IPS-15b (cell line): ENCODE data around the gene UBE2QL1.
"Not testable (repeated sequence)": the region's sequence is repeated elsewhere in the genome, so short reads cannot be mapped to it uniquely, and the experiment has no call there.

ENCODE experiments used
- H3K27me3 ChIP-seq: one replicate; pipeline ENCODE4 v1.6.1; 2013; ENCODE audit warnings: low read length; ENCODE audit not compliant: control insufficient read depth, insufficient read depth
- H3K36me3 ChIP-seq: one replicate; pipeline ENCODE4 v1.6.1; 2013; ENCODE audit warnings: low read length; ENCODE audit not compliant: control insufficient read depth, insufficient read depth
- H3K4me1 ChIP-seq: one replicate; pipeline ENCODE4 v1.6.1; 2013; ENCODE audit warnings: mild to moderate bottlenecking, low read length; ENCODE audit not compliant: control insufficient read depth, insufficient read depth
- H3K4me3 ChIP-seq: one replicate; pipeline ENCODE4 v1.5.1; 2013; ENCODE audit warnings: low read depth, low read length
- H3K9ac ChIP-seq: one replicate; pipeline ENCODE4 v1.6.1; 2013; ENCODE audit warnings: low read depth, mild to moderate bottlenecking, low read length
- H3K9me3 ChIP-seq: one replicate; pipeline ENCODE4 v1.6.1; 2013; ENCODE audit warnings: mild to moderate bottlenecking, low read length; ENCODE audit not compliant: control insufficient read depth, insufficient read depth

The UBE2QL1 gene

DNA sequence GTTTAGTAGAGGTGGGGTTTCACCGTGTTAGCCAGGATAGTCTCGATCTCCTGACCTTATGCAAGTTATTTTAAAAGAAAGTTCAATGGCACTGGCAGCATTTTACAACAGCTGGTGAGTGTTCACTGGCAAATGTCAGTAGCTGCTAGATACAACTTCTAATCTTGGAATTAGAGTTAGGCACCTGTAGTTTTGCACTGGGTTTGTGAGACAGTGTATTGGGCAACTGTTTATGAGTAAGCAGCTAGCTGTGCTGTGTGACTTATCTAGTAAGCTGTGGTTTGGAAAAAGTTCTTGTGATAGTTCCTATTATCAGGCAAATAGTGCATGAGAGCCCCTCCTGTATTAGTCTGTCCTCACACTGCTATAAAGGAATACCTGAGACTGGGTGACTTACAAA lies 61.5 kb downstream of the UBE2QL1 start:
- Histone ChIP-seq H3K9ac (no peak overlapping the region), H3K4me3 (no peak overlapping the region), H3K9me3 (no peaks in the 10 kb centered on the region), H3K27me3 (no peaks in the 10 kb centered on the region), H3K4me1 (no peaks in the 10 kb centered on the region), H3K36me3 (no peaks in the 10 kb centered on the region)

DNA sequence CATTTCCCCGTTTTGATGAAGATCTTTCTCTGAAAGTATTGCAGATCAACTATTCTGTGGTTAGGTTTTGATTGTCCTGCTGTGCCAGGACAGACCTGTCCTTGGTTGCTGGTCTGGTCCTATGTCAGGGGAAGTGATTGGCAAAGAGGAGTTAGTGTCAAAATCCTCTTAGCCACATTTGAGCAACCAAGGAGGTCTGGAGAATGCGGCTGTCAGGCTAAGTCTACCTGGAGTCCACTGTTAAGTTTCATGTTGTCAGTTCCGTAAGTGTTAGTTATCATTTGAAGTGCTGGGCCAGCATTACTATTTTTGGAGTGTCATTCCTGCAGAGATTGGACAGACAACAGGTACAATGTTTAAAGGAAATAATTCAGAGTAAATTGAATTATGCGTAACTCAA lies 62.3 kb downstream of the UBE2QL1 start:
- Histone ChIP-seq H3K4me1 (no peaks in the 10 kb centered on the region), H3K27me3 (no peaks in the 10 kb centered on the region), H3K9ac (no peak overlapping the region), H3K36me3 (no peaks in the 10 kb centered on the region), H3K4me3 (no peak overlapping the region), H3K9me3 (no peaks in the 10 kb centered on the region)

DNA sequence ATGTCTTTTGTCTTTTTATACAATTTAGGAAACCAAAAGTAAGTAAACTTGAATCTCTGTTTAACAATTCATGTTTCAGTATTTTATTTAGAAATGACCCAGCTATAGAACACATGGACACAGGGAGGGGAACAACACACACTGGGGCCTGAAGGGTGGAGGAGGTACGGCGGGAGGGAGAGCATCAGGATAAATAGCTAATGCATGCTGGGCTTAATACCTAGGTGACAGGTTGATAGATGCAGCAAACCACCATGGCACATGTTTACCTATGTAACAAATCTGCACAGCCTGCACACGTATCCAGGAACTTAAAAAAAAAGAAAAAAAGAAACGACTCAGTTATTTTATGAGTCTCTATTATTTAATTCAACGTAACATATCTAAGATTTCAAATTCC lies 67.2 kb downstream of the UBE2QL1 start:
- H3K4me3 ChIP-seq, H3K9me3 ChIP-seq, H3K27me3 ChIP-seq, H3K36me3 ChIP-seq, H3K9ac ChIP-seq, H3K4me1 ChIP-seq: not testable (repeated sequence)

DNA sequence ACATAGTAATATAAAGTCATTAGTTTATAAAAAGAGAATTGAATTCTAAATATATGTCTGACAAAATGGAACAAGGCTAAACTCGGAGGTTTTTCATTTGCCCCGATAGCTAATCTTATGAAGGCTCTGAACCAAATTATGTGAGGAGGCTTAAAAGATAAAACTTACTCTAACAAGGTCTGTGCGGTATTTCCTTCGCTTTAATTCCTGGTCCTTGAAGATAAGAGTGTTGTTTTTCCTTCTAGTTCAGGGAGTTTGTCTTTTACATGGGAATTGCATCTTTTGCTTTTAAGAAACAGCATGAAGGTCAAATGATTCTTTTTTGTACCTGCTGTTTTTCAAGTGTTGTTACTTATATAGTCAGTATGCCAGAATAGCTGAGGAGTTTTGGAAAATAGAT lies 68.2 kb downstream of the UBE2QL1 start:
- H3K9ac ChIP-seq, result no peak overlapping the region
- H3K9me3 ChIP-seq, result no peaks in the 10 kb centered on the region
- no peaks in the 10 kb centered on the region for H3K4me1 ChIP-seq
- H3K36me3 ChIP-seq, result no peaks in the 10 kb centered on the region
- H3K4me3 ChIP-seq, result no peak overlapping the region
- H3K27me3 ChIP-seq, result no peaks in the 10 kb centered on the region

DNA sequence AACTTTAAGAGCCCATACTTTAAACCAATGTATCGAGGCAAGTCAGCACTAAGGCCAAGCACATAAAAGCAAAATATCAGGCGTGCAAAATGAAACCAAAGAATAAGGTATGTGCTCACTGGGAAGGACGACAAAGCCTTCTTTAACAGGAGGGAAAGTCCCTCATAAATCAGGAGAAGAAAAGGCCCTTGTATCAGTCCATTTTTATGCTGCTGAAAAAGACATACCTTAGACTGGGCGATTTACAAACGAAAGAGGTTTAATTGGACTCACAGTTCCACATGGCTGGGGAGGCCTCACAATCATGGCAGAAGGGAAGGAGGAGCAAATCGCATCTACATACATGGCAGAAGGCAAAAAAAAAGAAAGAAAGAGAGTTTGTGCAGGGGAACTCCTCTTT lies 68.9 kb downstream of the UBE2QL1 start:
- no peaks in the 10 kb centered on the region for H3K9me3 ChIP-seq
- H3K4me3 ChIP-seq, result no peak overlapping the region
- H3K4me1 ChIP-seq, result no peaks in the 10 kb centered on the region
- H3K27me3 ChIP-seq, result no peaks in the 10 kb centered on the region
- H3K9ac ChIP-seq, result no peak overlapping the region
- no peaks in the 10 kb centered on the region for H3K36me3 ChIP-seq

DNA sequence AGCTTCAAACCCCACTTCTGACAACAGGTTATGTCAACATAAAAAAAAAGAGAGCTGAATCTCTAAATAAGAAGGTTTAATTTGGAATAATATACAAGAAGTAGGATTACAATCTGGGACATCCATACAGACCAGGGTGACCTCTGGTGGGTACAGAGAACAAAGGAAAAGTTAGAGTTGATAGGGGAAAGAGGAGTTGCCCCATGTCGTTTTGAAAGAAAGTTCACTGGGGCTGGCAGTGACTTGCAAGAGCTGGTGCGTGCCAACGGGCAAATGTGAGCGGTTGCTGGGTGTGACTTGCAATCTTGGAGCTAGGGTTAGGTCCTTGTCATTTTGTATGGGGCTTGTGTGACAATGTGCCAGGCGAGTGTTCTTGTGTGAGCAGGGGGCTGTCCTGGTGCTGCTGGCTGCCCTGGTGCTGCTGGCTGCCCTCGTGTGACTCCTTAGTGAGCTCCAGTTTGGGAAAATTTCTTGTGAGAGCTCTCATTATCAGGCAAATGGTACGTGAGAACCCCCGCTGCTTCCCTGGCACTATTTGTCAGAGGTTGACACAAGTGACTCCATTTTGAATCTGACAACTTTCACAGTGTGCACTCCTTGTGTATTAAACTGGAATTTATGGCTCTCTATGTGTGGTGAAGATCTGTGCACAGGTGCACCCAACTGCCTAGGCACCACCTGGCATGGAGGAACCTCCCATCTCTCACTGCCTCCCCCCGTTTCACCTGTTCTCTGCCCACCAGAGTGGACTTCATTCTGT lies 69.8 kb downstream of the UBE2QL1 start:
- H3K9me3 ChIP-seq, result no peaks in the 10 kb centered on the region
- H3K4me3 ChIP-seq, result no peak overlapping the region
- no peaks in the 10 kb centered on the region for H3K27me3 ChIP-seq
- no peaks in the 10 kb centered on the region for H3K36me3 ChIP-seq
- H3K4me1 ChIP-seq, result no peaks in the 10 kb centered on the region
- no peak overlapping the region for H3K9ac ChIP-seq

DNA sequence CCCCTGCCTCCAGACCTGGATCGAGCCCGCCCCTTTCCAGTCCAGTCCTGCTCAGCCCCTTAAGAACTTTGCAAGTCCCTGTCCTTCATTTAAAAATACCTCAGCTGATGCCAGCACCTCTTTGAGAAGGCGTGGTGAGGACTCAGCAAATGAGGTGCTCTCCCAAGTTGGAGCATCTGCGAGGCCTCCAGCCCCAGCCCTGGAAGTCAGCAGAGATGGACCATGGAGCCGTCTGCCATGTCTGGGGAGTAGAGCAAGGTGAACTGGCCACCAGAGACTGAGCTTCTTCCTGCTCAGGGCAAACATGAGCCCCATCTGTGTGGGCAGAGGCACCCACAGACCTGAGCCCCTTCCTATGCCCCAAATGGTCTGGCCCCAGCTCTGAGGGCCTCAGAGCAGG lies 71.5 kb downstream of the UBE2QL1 start:
- peaks cover 2% of the 10 kb centered on the region for H3K27me3 ChIP-seq
- H3K9ac ChIP-seq, result no peak overlapping the region
- H3K4me1 ChIP-seq, result no peaks in the 10 kb centered on the region
- no peaks in the 10 kb centered on the region for H3K36me3 ChIP-seq
- H3K9me3 ChIP-seq, result no peaks in the 10 kb centered on the region
- no peak overlapping the region for H3K4me3 ChIP-seq

DNA sequence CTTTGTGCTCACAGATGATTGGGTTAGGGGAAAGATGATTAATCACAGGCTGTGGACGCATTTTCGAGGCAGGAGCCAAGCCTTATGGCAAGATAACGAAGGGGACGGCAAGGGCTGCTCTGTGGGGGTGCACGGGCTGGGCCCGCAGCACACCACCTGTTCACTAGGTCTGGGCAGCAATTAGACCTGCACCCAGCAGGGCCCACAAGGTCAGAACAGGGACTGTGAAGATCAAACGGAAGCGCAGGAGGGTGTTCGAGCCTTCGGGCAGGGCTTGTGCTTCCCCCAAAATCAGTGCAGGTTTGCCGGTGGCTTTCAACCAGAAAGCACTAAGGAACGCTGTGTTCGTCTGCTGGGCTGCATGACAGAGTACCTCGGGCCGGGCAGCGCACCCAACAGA lies 73.7 kb downstream of the UBE2QL1 start:
- H3K4me1 ChIP-seq, result peaks cover 2% of the 10 kb centered on the region
- no peaks in the 10 kb centered on the region for H3K36me3 ChIP-seq
- no peak overlapping the region for H3K4me3 ChIP-seq
- H3K27me3 ChIP-seq, result peaks cover 2% of the 10 kb centered on the region
- no peaks in the 10 kb centered on the region for H3K9me3 ChIP-seq
- no peak overlapping the region for H3K9ac ChIP-seq

DNA sequence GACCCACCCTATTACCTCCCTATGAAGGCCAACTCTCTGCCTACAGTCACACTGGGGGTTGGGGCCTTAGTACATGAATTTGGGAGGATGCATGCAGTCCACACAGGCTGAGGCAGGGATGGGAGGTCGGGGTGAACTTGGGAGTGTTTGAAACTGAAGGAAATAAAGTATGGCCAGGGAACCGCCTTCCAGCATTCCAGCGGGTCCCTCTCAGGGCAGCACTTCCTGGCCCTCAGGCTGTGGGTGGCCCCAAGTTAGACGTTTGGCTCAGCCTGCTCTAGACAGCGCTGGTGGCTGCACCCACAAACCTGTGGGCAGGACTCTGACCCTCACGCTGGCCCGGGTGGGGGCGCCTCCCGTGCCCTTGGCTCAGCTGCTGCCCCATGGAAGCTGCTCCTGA lies 74.3 kb downstream of the UBE2QL1 start:
- no peak overlapping the region for H3K9ac ChIP-seq

DNA sequence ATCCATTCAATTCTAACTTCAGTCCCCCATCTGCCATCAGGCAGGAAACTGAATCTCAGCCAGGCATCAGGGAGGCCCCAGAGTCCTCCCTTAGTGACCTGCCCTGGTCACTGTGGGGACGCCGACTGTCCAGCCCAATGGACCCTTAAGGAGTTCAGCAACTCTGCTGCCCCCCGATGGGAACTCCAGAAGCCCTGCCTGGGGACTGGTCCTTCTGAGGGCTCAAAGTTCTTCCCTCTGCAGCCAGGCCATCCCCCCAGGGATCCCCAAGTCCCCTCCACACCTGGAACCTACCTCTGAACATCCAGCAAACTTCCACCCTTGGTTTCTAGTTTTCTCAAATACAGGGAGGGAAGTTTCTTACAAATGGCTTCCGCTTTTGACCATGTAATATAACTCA lies 76.8 kb downstream of the UBE2QL1 start:
- no peaks in the 10 kb centered on the region for H3K9me3 ChIP-seq
- peaks cover 2% of the 10 kb centered on the region for H3K27me3 ChIP-seq
- H3K36me3 ChIP-seq, result no peaks in the 10 kb centered on the region
- H3K4me1 ChIP-seq, result peaks cover 2% of the 10 kb centered on the region
- no peak overlapping the region for H3K9ac ChIP-seq
- H3K4me3 ChIP-seq, result no peak overlapping the region

More for the DNA sequence above, 74.3 kb downstream of the UBE2QL1 start:
- Histone ChIP-seq H3K27me3 (peaks cover 2% of the 10 kb centered on the region), H3K4me3 (no peak overlapping the region), H3K9me3 (no peaks in the 10 kb centered on the region), H3K4me1 (peaks cover 2% of the 10 kb centered on the region), H3K36me3 (no peaks in the 10 kb centered on the region)

DNA sequence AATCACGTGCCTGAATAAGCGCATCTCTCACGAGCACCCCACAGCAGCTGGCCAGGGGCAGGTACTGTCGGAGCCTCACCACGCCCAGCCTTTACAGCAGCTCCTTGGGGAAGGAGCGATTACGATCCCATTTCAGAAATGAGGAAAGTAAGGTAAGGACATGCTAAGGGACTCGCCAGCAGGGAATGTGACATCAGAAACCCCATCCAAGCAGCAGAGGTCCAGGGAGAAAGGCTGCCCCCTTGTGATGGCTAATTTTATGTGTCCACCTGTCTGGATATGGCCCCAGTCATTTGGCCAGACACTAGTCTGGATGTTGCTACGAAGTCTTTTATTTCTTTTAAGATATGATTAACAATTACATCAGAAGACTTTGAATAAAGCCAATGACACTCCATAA lies 77.3 kb downstream of the UBE2QL1 start:
- H3K36me3 ChIP-seq, result no peaks in the 10 kb centered on the region
- H3K9ac ChIP-seq, result no peak overlapping the region
- peaks cover 2% of the 10 kb centered on the region for H3K4me1 ChIP-seq
- H3K9me3 ChIP-seq, result no peaks in the 10 kb centered on the region
- no peak overlapping the region for H3K4me3 ChIP-seq
- H3K27me3 ChIP-seq, result peaks cover 2% of the 10 kb centered on the region

DNA sequence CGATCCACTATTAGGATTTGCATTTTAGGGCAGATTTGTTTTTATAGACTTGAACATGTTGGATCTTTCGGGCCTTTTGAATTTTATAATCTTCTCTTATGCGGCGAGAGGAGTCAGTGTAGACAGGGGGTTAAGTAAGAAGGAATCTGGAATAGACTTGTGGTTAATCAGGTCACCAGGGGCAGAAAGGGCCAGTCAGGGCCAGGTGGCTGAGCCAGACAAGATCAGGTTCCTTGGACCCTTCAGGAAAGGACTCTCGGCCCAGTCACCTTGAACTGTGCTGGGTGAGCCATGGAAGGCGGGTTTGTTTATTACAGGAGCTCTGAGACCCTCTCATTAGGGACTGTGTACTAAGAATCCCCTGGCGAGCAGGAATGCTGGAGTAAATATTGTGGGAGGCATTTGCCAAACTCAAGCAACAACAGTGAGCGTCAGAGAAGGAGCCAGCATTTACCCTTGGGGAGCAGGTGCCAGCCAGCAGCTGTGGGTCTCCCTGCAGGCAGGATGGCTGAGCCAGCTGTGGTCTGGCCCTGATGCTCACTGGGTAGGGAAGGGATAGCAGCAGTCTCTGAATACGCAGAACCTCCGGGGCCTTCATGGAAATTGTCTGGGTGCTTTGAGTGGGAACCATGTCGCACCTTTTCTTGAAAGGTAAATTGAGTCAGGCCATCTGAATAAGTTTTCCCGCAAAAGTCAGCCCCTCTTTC lies 79.2 kb downstream of the UBE2QL1 start:
- Histone ChIP-seq H3K9me3 (no peaks in the 10 kb centered on the region), H3K9ac (no peak overlapping the region), H3K27me3 (peaks cover 2% of the 10 kb centered on the region), H3K36me3 (no peaks in the 10 kb centered on the region), H3K4me3 (no peak overlapping the region), H3K4me1 (peaks cover 2% of the 10 kb centered on the region)
